ENCODE data around the gene KLHL29. TPM values are rescaled to one million over a fixed set of nuclear protein-coding genes. Genes with fewer than 3 reads are reported as not detected.
A peak's percentile ranks its signal among the peaks of the same experiment; 100 is the strongest.

The KLHL29 gene
- total and polyA plus RNA-seq, 5 donors from 2014 or later, result 0.09 to 1.3 (median 0.24) TPM

DNA sequence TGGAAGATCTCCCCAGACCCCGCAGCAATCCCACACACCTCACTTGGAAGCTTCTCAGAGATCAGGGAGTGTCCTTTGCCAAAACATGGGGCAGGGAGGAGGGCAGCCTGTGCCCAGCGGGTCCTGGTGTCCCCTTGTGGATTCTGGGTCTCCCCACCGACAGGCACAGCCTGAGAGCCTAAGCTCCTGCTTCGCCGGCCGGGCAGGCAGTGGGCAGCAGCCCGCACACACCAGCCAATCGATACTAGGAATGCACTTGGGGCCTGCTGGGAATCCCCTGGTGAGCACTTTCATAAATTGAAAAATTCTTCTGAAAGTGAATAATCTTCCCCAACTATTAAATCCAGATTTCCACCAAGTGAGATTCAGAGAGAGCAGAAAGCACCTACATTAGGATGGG is 296.0 kb downstream of the KLHL29 start:
- Mint-ChIP-seq H3K4me1 (peaks cover 0 to 4% (median 0%) of the 10 kb centered on the region in 4 donors), H3K36me3 (no peaks in the 10 kb centered on the region), H3K27me3 (no peaks in the 10 kb centered on the region), H3K27ac (no peak overlapping the region), H3K9me3 (peaks cover 0 to 12% (median 5%) of the 10 kb centered on the region in 7 donors), H3K4me3 (no peak overlapping the region)
- Histone ChIP-seq H3K9me3 (ENCODE audit: control insufficient read depth in 2 of 2, low read length in 2 of 2) (no peaks in the 10 kb centered on the region), H3K36me3 (ENCODE audit: control insufficient read depth, insufficient read depth, low read length) (no peaks in the 10 kb centered on the region), H3K27me3 (ENCODE audit: control insufficient read depth, insufficient read depth, low read length) (no peaks in the 10 kb centered on the region), H3K4me1 (ENCODE audit: control insufficient read depth, insufficient read depth, low read length, poor library complexity, severe bottlenecking) (no peaks in the 10 kb centered on the region), H3K4me3 (ENCODE audit: low read depth, low read length) (no peak overlapping the region), H3K27ac (ENCODE audit: insufficient read depth, low read length, poor library complexity, severe bottlenecking) (no peak overlapping the region)
- ATAC-seq (ENCODE audit: low read depth in 2 of 2) (no peak), DNase-seq (no peak)

DNA sequence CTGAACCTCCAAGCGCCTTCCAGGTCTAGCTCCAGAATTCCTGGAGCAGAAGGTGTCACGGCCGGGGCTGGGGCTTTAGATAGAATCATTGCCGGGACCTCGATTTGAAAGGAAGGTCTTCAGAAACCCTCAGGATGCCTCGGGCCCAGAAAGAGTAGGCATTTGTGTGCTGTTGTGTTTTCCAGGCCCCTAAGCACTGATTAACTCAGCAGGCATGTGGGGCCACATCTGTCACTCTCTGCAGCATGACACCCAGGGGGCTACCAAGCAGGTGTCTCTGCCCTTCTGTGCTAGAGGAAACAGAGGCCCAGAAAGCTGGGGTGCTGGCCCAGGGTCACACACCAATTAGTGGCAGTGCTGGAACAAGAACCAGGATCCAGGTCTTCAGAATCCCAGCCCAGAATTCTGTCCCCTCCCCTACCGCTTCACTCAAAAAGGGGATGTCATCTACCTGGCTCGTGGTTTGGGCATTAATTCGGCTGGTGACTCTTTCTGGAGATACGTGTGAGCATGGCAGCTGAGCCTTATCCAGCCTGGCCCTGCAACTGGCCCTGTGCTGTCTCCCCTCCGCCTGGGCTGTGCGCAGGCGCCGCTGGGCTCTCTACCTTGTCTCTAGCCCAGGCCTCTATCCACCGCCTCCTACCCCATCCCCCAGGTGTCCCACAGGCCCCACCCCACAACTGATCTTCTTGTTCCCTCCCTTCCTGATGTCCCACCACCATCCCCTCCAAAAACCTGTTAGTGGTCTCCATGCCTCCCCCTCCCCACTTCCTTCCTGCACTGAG is 296.6 kb downstream of the KLHL29 start:
- no peak for ATAC-seq (ENCODE audit: low read depth in 2 of 2)
- H3K36me3 Mint-ChIP-seq, result no peaks in the 10 kb centered on the region
- H3K27ac Mint-ChIP-seq, result no peak overlapping the region
- Histone ChIP-seq H3K27me3 (ENCODE audit: control insufficient read depth, insufficient read depth, low read length) (no peaks in the 10 kb centered on the region), H3K9me3 (ENCODE audit: control insufficient read depth in 2 of 2, low read length in 2 of 2) (no peaks in the 10 kb centered on the region), H3K4me3 (ENCODE audit: low read depth, low read length) (no peak overlapping the region), H3K4me1 (ENCODE audit: control insufficient read depth, insufficient read depth, low read length, poor library complexity, severe bottlenecking) (no peaks in the 10 kb centered on the region), H3K36me3 (ENCODE audit: control insufficient read depth, insufficient read depth, low read length) (no peaks in the 10 kb centered on the region), H3K27ac (ENCODE audit: insufficient read depth, low read length, poor library complexity, severe bottlenecking) (no peak overlapping the region)
- H3K27me3 Mint-ChIP-seq, result no peaks in the 10 kb centered on the region
- H3K4me1 Mint-ChIP-seq, result peaks cover 0 to 4% (median 0%) of the 10 kb centered on the region in 4 donors
- peaks cover 0 to 9% (median 3%) of the 10 kb centered on the region in 7 donors for H3K9me3 Mint-ChIP-seq
- no peak for DNase-seq
- no peak overlapping the region for H3K4me3 Mint-ChIP-seq

DNA sequence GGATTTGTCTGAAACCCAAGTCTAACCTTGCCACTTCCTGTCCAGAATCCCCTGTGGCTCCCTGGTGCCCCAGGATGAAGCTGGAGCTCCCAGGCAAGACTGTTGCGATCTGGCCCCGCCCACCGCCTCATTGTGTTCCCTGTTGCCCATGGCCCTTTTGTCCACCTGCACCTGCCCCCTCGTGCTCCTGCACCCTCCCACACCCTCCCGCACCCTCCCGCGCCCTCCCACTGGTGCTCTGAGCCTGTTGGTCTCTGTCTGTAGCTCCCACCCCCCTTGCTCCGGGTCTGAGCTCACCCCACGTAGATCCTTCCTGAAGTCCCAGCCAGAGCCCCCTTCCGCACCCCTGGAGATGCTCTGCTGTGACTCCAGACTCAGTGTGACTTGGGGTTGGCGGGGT is 297.5 kb downstream of the KLHL29 start:
- Histone ChIP-seq H3K27me3 (ENCODE audit: control insufficient read depth, insufficient read depth, low read length) (no peaks in the 10 kb centered on the region), H3K36me3 (ENCODE audit: control insufficient read depth, insufficient read depth, low read length) (no peaks in the 10 kb centered on the region), H3K4me1 (ENCODE audit: control insufficient read depth, insufficient read depth, low read length, poor library complexity, severe bottlenecking) (no peaks in the 10 kb centered on the region), H3K4me3 (ENCODE audit: low read depth, low read length) (no peak overlapping the region), H3K27ac (ENCODE audit: insufficient read depth, low read length, poor library complexity, severe bottlenecking) (no peak overlapping the region), H3K9me3 (ENCODE audit: control insufficient read depth in 2 of 2, low read length in 2 of 2) (no peaks in the 10 kb centered on the region)
- no peaks in the 10 kb centered on the region for H3K27me3 Mint-ChIP-seq
- peak overlapping the region in 1 of 4 donors; percentile 26 for H3K4me3 Mint-ChIP-seq
- no peaks in the 10 kb centered on the region for H3K36me3 Mint-ChIP-seq
- peaks cover 0 to 8% (median 2%) of the 10 kb centered on the region in 7 donors for H3K9me3 Mint-ChIP-seq
- H3K4me1 Mint-ChIP-seq, result peaks cover 0 to 4% (median 0%) of the 10 kb centered on the region in 4 donors
- ATAC-seq (ENCODE audit: low read depth in 2 of 2) (no peak), DNase-seq (no peak)
- H3K27ac Mint-ChIP-seq, result no peak overlapping the region

DNA sequence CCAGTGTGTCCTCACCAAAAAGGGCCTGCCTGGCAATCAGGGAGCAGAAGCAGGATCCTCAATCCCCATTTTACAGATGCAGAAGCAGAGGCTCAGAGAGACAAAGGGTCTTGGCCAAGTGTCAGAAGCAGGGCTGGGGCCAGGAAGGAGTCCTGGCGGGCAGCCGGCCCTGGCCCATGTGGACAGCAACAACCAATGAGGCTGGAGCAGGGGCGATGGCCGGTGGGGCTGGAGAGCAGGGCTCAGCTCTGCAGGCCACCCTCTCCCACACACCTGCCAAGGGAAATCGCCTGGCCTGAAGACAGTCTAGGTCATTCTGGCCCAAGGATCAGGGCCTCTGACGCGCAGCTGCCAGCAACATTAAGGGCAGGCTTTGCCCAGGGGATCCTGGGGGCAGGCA is 298.0 kb downstream of the KLHL29 start:
- H3K27ac ChIP-seq (ENCODE audit: insufficient read depth, low read length, poor library complexity, severe bottlenecking), result no peak overlapping the region
- Mint-ChIP-seq H3K27me3 (no peaks in the 10 kb centered on the region), H3K27ac (no peak overlapping the region), H3K4me3 (no peak overlapping the region), H3K4me1 (peaks cover 0 to 4% (median 0%) of the 10 kb centered on the region in 4 donors), H3K9me3 (peaks cover 0 to 6% (median 1%) of the 10 kb centered on the region in 7 donors), H3K36me3 (no peaks in the 10 kb centered on the region)
- no peak for ATAC-seq (ENCODE audit: low read depth in 2 of 2)
- DNase-seq, result no peak
- no peaks in the 10 kb centered on the region for H3K9me3 ChIP-seq (ENCODE audit: control insufficient read depth in 2 of 2, low read length in 2 of 2)
- no peaks in the 10 kb centered on the region for H3K4me1 ChIP-seq (ENCODE audit: control insufficient read depth, insufficient read depth, low read length, poor library complexity, severe bottlenecking)
- no peaks in the 10 kb centered on the region for H3K27me3 ChIP-seq (ENCODE audit: control insufficient read depth, insufficient read depth, low read length)
- no peaks in the 10 kb centered on the region for H3K36me3 ChIP-seq (ENCODE audit: control insufficient read depth, insufficient read depth, low read length)
- H3K4me3 ChIP-seq (ENCODE audit: low read depth, low read length), result no peak overlapping the region

DNA sequence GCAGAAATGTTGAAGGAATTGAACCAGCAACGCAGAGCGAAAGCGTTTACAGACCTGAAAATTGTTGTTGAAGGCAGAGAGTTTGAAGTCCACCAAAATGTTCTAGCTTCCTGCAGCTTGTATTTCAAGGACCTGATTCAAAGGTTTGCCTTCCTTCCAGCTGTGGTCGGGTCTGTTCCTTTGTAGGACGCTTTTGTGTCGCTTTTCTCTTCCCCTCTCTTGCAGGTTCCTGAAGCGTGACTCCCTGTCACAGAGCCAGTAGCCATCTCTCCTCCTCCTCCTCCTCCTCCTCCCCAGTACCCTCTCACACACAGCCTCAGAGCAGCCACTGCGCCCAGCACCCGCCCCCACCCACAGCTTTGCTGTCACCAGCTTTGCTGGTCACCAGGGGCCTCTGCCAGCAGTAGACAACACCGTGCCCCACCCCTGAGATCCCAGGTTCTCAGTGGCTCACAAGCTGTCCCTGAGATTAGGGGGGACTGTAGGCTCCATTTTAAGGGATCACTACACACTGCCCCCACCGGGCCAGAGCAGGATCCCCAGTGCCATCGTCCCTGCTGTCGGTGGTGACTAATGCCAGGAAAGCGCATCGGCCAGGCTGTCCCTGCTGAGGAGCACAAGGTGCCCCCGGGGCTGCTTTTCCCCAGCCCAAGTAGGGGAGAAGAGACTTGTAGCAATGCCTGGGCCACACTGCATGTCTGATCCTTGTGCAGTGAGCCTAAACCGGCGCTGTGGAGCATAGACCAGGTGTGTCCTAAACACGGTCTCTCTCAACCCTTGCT is 299.6 kb downstream of the KLHL29 start:
- H3K4me1 Mint-ChIP-seq, result peaks cover 0 to 4% (median 0%) of the 10 kb centered on the region in 4 donors
- H3K27ac Mint-ChIP-seq, result peak overlapping the region in 1 of 3 donors; percentile 51

DNA sequence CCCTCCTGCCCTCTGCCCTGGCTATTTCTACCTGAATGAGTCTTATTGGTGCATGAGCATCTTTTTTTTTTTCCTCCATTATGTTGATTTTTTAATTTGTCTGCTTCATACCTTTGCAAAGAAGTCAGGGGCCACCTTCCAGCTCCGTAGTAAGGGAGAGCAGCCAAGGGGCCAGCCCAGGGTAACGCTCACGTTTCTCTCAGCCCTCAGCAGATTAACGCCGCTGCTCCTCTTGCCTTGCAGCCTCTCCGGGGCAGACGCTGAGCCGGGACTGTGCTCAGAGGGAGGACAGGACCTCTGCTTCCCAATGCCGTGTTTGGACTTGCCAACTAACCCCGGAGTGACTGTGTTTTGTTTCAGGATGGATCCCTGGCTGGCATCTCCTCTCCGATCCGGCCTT is 300.2 kb downstream of the KLHL29 start:
- no peaks in the 10 kb centered on the region for H3K9me3 ChIP-seq (ENCODE audit: control insufficient read depth in 2 of 2, low read length in 2 of 2)
- ATAC-seq (ENCODE audit: low read depth in 2 of 2), result no peak
- H3K27me3 Mint-ChIP-seq, result no peaks in the 10 kb centered on the region
- H3K36me3 ChIP-seq (ENCODE audit: control insufficient read depth, insufficient read depth, low read length), result no peaks in the 10 kb centered on the region
- H3K9me3 Mint-ChIP-seq, result no peaks in the 10 kb centered on the region
- DNase-seq, result no peak
- no peaks in the 10 kb centered on the region for H3K4me1 ChIP-seq (ENCODE audit: control insufficient read depth, insufficient read depth, low read length, poor library complexity, severe bottlenecking)
- no peak overlapping the region for H3K4me3 ChIP-seq (ENCODE audit: low read depth, low read length)
- H3K4me1 Mint-ChIP-seq, result peaks cover 0 to 4% (median 0%) of the 10 kb centered on the region in 4 donors
- no peaks in the 10 kb centered on the region for H3K27me3 ChIP-seq (ENCODE audit: control insufficient read depth, insufficient read depth, low read length)
- no peak overlapping the region for H3K4me3 Mint-ChIP-seq
- H3K27ac Mint-ChIP-seq, result peak overlapping the region in 1 of 3 donors; percentile 51
- H3K27ac ChIP-seq (ENCODE audit: insufficient read depth, low read length, poor library complexity, severe bottlenecking), result no peak overlapping the region
- H3K36me3 Mint-ChIP-seq, result no peaks in the 10 kb centered on the region

More for the DNA sequence above, 299.6 kb downstream of the KLHL29 start:
- Histone ChIP-seq H3K4me3 (ENCODE audit: low read depth, low read length) (no peak overlapping the region), H3K4me1 (ENCODE audit: control insufficient read depth, insufficient read depth, low read length, poor library complexity, severe bottlenecking) (no peaks in the 10 kb centered on the region), H3K36me3 (ENCODE audit: control insufficient read depth, insufficient read depth, low read length) (no peaks in the 10 kb centered on the region), H3K27ac (ENCODE audit: insufficient read depth, low read length, poor library complexity, severe bottlenecking) (no peak overlapping the region), H3K9me3 (ENCODE audit: control insufficient read depth in 2 of 2, low read length in 2 of 2) (no peaks in the 10 kb centered on the region), H3K27me3 (ENCODE audit: control insufficient read depth, insufficient read depth, low read length) (no peaks in the 10 kb centered on the region)
- no peak overlapping the region for H3K4me3 Mint-ChIP-seq
- no peak for DNase-seq
- H3K9me3 Mint-ChIP-seq, result no peaks in the 10 kb centered on the region
- no peaks in the 10 kb centered on the region for H3K27me3 Mint-ChIP-seq
- no peaks in the 10 kb centered on the region for H3K36me3 Mint-ChIP-seq
- no peak for ATAC-seq (ENCODE audit: low read depth in 2 of 2)

DNA sequence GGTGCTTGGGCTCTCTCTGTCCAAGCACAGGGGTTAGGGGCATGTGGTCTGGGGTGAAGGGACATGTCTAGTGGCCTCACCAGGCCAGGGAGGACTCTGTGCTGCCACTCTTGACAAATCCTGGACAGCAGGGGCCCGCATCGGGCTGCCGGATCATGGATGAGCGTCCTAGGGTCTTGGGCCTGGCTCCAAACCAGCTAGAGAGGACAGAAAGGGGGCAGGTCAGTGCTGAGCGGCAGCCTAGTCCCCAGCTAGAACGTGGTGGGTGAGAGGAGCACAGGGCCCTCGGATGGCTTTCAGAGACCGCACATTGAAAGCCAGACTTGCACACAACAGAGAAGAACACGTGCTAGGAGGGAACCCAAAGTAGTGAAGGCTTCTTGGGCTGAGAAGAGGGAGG is 300.7 kb downstream of the KLHL29 start:
- Histone ChIP-seq H3K27ac (ENCODE audit: insufficient read depth, low read length, poor library complexity, severe bottlenecking) (no peak overlapping the region), H3K27me3 (ENCODE audit: control insufficient read depth, insufficient read depth, low read length) (no peaks in the 10 kb centered on the region), H3K4me1 (ENCODE audit: control insufficient read depth, insufficient read depth, low read length, poor library complexity, severe bottlenecking) (no peaks in the 10 kb centered on the region), H3K36me3 (ENCODE audit: control insufficient read depth, insufficient read depth, low read length) (no peaks in the 10 kb centered on the region), H3K4me3 (ENCODE audit: low read depth, low read length) (no peak overlapping the region), H3K9me3 (ENCODE audit: control insufficient read depth in 2 of 2, low read length in 2 of 2) (no peaks in the 10 kb centered on the region)
- ATAC-seq (ENCODE audit: low read depth in 2 of 2), result no peak
- H3K4me3 Mint-ChIP-seq, result no peak overlapping the region
- H3K9me3 Mint-ChIP-seq, result no peaks in the 10 kb centered on the region
- H3K36me3 Mint-ChIP-seq, result no peaks in the 10 kb centered on the region
- peak overlapping the region in 1 of 3 donors; percentile 49 for H3K27ac Mint-ChIP-seq
- DNase-seq, result no peak
- peaks cover 0 to 4% (median 0%) of the 10 kb centered on the region in 4 donors for H3K4me1 Mint-ChIP-seq
- H3K27me3 Mint-ChIP-seq, result no peaks in the 10 kb centered on the region
